MCF 10A (cell line): ENCODE data around the gene MACROH2A1. TPM values are rescaled to one million over a fixed set of nuclear protein-coding genes. Genes with fewer than 3 reads are reported as not detected.
A peak's percentile ranks its signal among the peaks of the same experiment; 100 is the strongest.

Experiments used
- BruUV-seq: library from RNA; stranded (reverse); fragments of 400-500 nt; replicated peaks from 2 replicates; lab custom pipeline; 2021; lab: Mats Ljungman, UMichigan
- CTCF ChIA-PET: fragments of 300-600 bp; sonication (Branson Sonifier 250); formaldehyde crosslinking; extraction: SDS; loops from one replicate; lab custom pipeline; 2021; ENCODE audit warnings: antibody characterized with exemption, inconsistent platforms; lab: Yijun Ruan, JAX
- POLR2A ChIA-PET: fragments of 300-600, 350-650 bp; sonication (Branson Sonifier 250); formaldehyde crosslinking; extraction: SDS; loops from one replicate; lab custom pipeline; 2020; ENCODE audit warnings: antibody characterized with exemption, inconsistent platforms; lab: Yijun Ruan, JAX
- DNase-seq: peaks from one replicate; pipeline ENCODE4 v3.0.0-alpha.2; 2018; ENCODE audit not compliant: unreplicated experiment
- H3K27ac Mint-ChIP-seq: one replicate; pipeline ENCODE4 v1.8.0; 2022; ENCODE audit warnings: mild to moderate bottlenecking, low read depth, mixed read lengths; ENCODE audit not compliant: unreplicated experiment
- H3K27me3 Mint-ChIP-seq: one replicate; pipeline ENCODE4 v1.8.0; 2022; ENCODE audit warnings: mixed read lengths; ENCODE audit not compliant: insufficient read depth, unreplicated experiment
- H3K36me3 Mint-ChIP-seq: one replicate; pipeline ENCODE4 v1.8.0; 2022; ENCODE audit warnings: mild to moderate bottlenecking, moderate library complexity, mixed read lengths; ENCODE audit not compliant: insufficient read depth, unreplicated experiment
- H3K4me1 Mint-ChIP-seq: one replicate; pipeline ENCODE4 v1.8.0; 2022; ENCODE audit warnings: mixed read lengths; ENCODE audit not compliant: insufficient read depth, unreplicated experiment
- H3K4me3 Mint-ChIP-seq: one replicate; pipeline ENCODE4 v1.8.0; 2022; ENCODE audit warnings: mild to moderate bottlenecking, moderate library complexity, mixed read lengths; ENCODE audit not compliant: unreplicated experiment
- H3K9me3 Mint-ChIP-seq: one replicate; pipeline ENCODE4 v1.8.0; 2022; ENCODE audit warnings: mixed read lengths; ENCODE audit not compliant: unreplicated experiment
- CTCF ChIP-seq: fragments of 200-600 bp; IDR thresholded peaks from one replicate; pipeline ENCODE4 v1.8.0; 2022; ENCODE audit warnings: antibody characterized with exemption, mild to moderate bottlenecking; ENCODE audit not compliant: unreplicated experiment
- intact Hi-C: fragments of 100-400 bp; cut with micrococcal nuclease; formaldehyde crosslinking; loops from 2 replicates; pipeline ENCODE4 v1.14.1; 2022
- total RNA-seq: library from RNA; stranded (reverse); gene quantifications from 2 replicates; pipeline ENCODE4 v1.2.3, GENCODE V29; 2022

The MACROH2A1 gene
- total RNA-seq, 1 experiment from 2014 or later: 306 TPM

DNA sequence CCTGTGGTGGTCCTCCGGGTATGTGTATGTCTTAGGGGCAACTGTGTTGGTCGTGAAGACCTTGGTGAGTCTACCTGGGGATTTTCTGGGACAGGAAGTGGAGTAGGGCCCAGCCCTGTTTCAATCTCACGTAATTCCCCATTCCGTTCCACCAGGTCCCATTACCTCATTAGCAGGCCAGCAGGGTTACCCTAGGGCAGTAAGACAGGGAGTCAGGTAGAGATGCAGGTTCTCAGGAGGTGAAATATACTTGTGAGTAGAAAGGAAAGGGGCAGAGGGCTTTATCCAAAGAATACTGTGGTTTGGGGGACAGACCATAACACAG, 56.5 kb downstream of the MACROH2A1 start:
- ChIA-PET POLR2A (interaction anchor here (0.6 kb wide), 1 partner anchor 607 kb away, joined by 4 read pairs; no protein-coding TSS in a partner anchor), CTCF (interaction anchor here (1.0 to 1.3 kb wide), 2 partner anchors 10 to 16 kb away, joined by 5 to 7 read pairs; no protein-coding TSS in a partner anchor)
- peak overlapping the region; percentile 44 for H3K27ac Mint-ChIP-seq
- H3K4me3 Mint-ChIP-seq: no peak overlapping the region
- DNase-seq: no peak
- H3K36me3 Mint-ChIP-seq: peaks cover 71% of the 10 kb centered on the region
- peaks cover 9% of the 10 kb centered on the region for H3K4me1 Mint-ChIP-seq
- TF ChIP-seq CTCF: no peak
- no TSS peak for BruUV-seq
- intact Hi-C loops: no loop called here
- H3K9me3 Mint-ChIP-seq: no peaks in the 10 kb centered on the region
- H3K27me3 Mint-ChIP-seq: no peaks in the 10 kb centered on the region

DNA sequence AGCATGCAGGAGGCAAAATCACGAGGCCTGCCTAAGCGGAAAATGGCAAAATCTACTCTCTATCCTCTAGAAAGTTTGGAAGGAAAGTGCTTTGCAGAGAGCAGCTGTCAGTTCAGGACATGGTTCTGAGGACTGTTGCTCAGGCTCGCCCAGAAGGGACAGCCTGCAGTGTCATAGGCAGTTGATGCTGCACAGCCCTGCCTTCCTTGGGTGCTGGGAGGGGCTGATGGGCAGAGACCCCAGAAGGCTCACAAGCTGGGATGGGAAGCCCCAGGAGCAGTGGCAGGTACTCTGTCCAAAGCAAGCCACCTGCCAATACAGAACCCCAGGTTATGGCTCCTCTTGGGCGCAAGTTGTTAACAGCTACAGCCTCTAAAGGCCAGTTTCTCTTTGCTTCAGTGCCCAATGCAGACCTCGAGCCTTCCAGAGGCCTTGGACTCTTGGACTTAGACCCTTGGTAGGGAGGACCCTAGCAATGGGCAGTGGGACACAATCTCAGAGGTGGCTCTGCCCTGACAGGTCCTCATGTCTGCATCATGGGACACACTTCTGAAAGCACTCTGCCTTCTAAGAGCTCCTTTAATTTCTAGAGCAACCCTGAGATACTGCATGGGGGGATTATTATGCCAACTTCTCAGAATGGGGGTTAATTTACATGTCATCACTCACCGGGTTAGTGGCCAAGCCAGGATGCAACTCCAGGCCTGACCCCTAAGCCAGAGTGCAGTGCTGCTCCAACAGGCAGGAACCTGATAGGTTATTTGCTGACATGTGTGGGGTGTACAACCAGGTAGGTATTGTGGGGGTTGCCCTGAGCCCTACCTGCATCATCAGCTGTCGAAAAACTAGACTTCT, 57.1 kb downstream of the MACROH2A1 start:
- CTCF ChIA-PET: interaction anchor here (1.0 kb wide), 1 partner anchor 16 kb away, joined by 5 read pairs; no protein-coding TSS in a partner anchor
- H3K9me3 Mint-ChIP-seq: no peaks in the 10 kb centered on the region
- peaks cover 15% of the 10 kb centered on the region for H3K4me1 Mint-ChIP-seq
- H3K27me3 Mint-ChIP-seq: no peaks in the 10 kb centered on the region
- no peak overlapping the region for H3K4me3 Mint-ChIP-seq
- peaks cover 77% of the 10 kb centered on the region for H3K36me3 Mint-ChIP-seq
- no TSS peak for BruUV-seq
- TF ChIP-seq CTCF: no peak
- POLR2A ChIA-PET: interaction anchor here (0.6 to 1.2 kb wide), 2 partner anchors 45 to 607 kb away, joined by 3 to 4 read pairs; no protein-coding TSS in a partner anchor
- intact Hi-C loops: no loop called here
- H3K27ac Mint-ChIP-seq: peak overlapping the region; percentile 44
- no peak for DNase-seq

- no peaks in the 10 kb centered on the region for H3K27me3 Mint-ChIP-seq
- POLR2A ChIA-PET: interaction anchor here (0.9 to 1.2 kb wide), 4 partner anchors 12 to 58 kb away, joined by 3 to 4 read pairs (median 3); partner anchors contain the start of gene MACROH2A1
- intact Hi-C loops: no loop called here
- H3K36me3 Mint-ChIP-seq: peaks cover 77% of the 10 kb centered on the region
- H3K27ac Mint-ChIP-seq: no peak overlapping the region
- CTCF ChIA-PET: interaction anchor here (1.3 kb wide), 1 partner anchor 9 kb away, joined by 6 read pairs; no protein-coding TSS in a partner anchor
- DNase-seq: no peak
- no TSS peak for BruUV-seq
- H3K9me3 Mint-ChIP-seq: no peaks in the 10 kb centered on the region
- no peak for TF ChIP-seq CTCF
- no peak overlapping the region for H3K4me3 Mint-ChIP-seq
- peaks cover 23% of the 10 kb centered on the region for H3K4me1 Mint-ChIP-seq
Observed at GRCh38 chr5:135341016-135341666, 57.9 kb downstream of the MACROH2A1 start.

- intact Hi-C loops: no loop called here
- H3K4me3 Mint-ChIP-seq: no peak overlapping the region
- TF ChIP-seq CTCF: no peak
- BruUV-seq: no TSS peak
- H3K4me1 Mint-ChIP-seq: peaks cover 23% of the 10 kb centered on the region
- no peaks in the 10 kb centered on the region for H3K9me3 Mint-ChIP-seq
- no peak overlapping the region for H3K27ac Mint-ChIP-seq
- CTCF ChIA-PET: interaction anchor here (1.0 to 1.4 kb wide), 4 partner anchors 8 to 307 kb away, joined by 3 to 9 read pairs (median 4); no protein-coding TSS in a partner anchor
- H3K36me3 Mint-ChIP-seq: peaks cover 75% of the 10 kb centered on the region
- no peak for DNase-seq
- H3K27me3 Mint-ChIP-seq: no peaks in the 10 kb centered on the region
- POLR2A ChIA-PET: interaction anchor here (0.9 to 1.2 kb wide), 5 partner anchors 12 to 93 kb away, joined by 3 to 5 read pairs (median 3); partner anchors contain the start of gene MACROH2A1
Observed at GRCh38 chr5:135340568-135340967, 58.5 kb downstream of the MACROH2A1 start.
